CD4-positive, alpha-beta T cell treated with Interleukin-15 for 1 hour (primary cell): Measurements from ENCODE around the gene ZNF683.
"Not testable (repeated sequence)": the region's sequence is repeated elsewhere in the genome, so short reads cannot be mapped to it uniquely, and the experiment has no call there.

Experiments used
- DNase-seq: peaks from one replicate; pipeline ENCODE4 v3.0.0-alpha.2; 2020

ZNF683 gene

GRCh38 chr1:26335774-26336476, 36.6 kb downstream of the ZNF683 start:
- DNase-seq = no peak

DNA sequence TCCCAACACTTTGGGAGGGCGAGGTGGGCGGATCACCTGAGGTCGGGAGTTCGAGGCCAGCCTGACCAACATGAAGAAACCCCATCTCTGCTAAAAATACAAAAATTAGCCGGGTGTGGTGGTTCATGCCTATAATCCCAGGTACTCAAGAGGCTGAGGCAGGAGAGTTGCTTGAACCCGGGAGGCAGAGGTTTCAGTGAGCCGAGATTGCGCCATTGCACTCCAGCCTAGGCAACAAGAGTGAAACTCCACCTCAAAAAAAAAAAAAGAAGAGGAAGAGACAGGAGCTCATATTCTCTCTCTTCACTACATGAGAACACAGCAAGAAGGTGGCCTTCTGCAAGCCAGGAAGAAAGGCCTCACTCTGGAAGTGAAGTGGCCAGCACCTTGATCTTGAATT, 39.2 kb downstream of the ZNF683 start:
- DNase-seq = not testable (repeated sequence)

DNA sequence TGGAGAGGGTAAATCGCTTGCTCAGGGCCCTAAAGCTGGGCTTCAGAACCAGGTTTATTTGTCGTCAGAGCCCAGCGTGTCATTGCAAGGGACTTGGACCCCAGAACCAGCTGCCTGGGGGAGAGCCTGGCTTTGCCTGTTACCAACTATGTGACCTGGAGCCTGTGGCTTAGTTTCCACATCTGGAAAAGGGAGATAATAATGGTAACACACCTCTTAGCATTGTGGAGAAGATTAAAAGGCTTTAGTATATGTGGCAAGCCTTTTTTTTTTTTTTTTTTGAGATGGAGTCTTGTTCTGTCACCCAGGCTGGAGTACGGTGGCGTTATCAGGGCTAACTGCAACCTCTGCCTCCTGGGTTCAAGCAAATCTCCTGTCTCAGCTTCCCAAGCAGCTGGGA, 42.3 kb downstream of the ZNF683 start:
- DNase-seq = no peak

- not testable (repeated sequence) for DNase-seq
These were observed 43.2 kb downstream of the ZNF683 start for GRCh38 chr1:26329380-26329779.

DNA sequence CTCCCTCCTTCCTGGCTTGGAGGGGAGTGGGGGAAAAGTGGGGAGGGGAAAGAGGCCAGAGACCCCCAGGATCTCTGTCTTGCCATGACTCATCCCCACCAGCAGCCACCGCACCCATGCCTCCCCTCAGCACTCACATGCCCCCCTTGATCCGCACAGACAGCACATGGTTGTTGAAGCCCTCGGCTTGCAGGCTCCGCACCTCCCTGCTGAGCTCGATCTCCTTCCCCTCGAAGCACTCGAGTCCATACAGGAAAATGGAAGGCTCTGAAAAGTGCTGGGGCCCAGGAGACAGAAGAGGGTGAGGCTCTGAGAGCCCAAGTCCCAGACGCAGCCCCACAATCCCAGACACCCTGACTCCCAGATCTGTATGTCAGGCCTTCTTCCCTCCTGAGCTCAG, 44.0 kb downstream of the ZNF683 start:
- DNase-seq = no peak

- no peak for DNase-seq
These were observed 44.6 kb downstream of the ZNF683 start for GRCh38 chr1:26327956-26328362.

- no peak for DNase-seq
These were observed 48.0 kb downstream of the ZNF683 start for GRCh38 chr1:26324550-26324949.

DNA sequence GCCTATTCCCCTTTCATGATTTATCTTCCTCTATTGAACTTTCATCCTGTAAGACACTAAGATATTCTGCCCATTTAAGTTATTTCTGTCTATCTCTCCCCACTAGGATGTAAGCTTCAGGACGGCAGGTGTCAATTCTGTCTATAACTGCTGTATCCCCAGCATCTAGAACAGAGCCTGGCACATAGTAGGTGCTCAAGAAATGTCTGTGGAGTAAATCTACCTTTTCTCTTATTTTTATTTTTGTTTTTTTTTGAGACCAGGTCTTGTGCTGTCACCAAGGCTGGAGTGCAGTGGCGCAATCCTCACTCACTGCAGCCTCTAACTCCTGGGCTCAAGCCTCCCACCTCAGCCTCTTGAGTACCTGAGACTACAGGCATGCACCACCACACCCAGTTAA, 49.2 kb downstream of the ZNF683 start:
- DNase-seq = no peak

- no peak for DNase-seq
These were observed 50.6 kb downstream of the ZNF683 start for GRCh38 chr1:26322042-26322331.

DNA sequence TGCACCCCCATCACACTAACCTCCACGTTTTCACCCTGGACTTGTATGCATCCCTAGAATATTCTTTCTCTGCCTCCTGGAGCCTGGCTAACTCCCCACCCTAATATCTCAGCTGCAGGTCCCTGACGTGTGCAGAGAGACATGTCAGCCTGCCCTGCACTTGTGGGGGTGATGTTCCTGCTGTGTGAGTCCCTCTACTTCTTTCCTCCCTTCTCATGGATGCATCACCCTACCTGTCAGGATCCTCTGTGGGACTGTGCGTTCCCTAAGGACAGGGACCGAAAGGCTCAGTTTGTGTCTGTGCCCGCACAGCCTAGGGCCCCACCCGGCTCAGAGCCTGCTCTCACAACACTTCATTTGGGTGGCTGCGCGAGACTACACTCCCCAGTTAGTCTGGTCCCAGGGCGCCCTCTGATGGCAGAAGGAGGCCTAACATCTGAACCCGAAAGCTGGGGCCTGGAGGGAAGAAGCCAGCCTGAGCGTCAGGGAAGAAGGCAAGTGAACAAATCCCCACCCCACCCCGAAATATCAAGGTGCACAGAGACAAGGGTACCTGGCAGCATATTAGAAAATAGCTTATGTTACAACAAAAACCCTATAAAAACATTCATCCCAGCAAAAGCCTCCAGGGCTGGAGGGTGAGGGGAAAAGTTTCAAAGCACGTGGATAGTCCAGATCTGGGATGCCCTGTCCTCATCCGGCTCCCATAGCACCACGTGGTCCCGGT, 51.1 kb downstream of the ZNF683 start:
- peak; percentile 89 for DNase-seq

- DNase-seq = no peak
These were observed 51.7 kb downstream of the ZNF683 start for GRCh38 chr1:26320896-26321295.

- peak; percentile 29 for DNase-seq
These were observed 54.0 kb downstream of the ZNF683 start for GRCh38 chr1:26318338-26319064.

- DNase-seq = peak; percentile 77
These were observed 54.8 kb downstream of the ZNF683 start, which contains the start of gene CD52 for GRCh38 chr1:26317612-26318337. CD52 (plus strand) TSS chr1:26317958; CDS start chr1:26318018, 60 bp downstream.

- no peak for DNase-seq
These were observed 55.4 kb downstream of the ZNF683 start for GRCh38 chr1:26317146-26317545.

DNA sequence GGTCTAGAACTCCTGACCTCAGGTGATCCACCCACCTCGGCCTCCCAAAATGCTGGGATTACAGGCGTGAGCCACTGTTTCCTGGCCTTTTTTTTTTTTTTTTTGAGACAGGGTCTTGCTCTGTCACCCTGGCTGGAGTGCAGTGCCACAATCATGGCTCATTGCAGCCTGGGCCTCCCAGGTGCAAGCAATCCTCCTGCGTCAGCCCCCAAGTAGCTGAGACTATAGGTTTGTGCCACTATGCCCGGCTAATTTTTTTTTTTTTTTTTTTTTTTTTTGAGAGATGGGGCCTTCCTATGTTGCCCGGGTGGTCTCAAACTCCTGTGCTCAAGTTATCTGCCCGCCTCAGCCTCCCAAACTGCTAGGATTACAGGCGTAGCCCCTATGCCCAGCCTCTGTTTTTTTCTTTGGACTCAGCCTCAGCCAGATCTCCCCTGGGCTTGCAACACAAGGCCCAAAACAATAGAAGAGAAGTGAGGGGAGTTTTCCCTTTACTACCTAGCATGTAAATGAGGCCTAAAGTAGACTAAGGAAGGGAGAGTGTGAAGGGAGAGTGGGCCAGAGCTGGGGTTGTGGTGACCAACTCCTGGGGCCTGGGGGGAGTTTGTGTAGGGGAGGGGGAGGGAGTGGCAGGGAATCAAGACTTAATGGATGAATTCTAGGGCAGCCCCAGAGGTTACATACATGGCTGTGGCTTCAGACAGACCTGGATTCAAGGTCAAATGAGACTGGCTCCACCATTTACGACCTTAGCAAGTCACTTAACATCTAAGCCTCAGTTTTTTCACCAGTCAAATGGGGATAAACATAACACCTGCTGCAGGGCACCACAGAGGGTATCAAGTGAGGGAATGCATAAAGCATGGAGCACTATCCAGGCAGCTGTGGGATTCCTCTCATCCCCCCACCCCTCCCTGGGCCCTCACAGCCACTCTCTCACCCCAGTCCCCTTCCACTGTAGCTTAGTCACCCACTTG, 56.4 kb downstream of the ZNF683 start:
- no peak for DNase-seq

DNA sequence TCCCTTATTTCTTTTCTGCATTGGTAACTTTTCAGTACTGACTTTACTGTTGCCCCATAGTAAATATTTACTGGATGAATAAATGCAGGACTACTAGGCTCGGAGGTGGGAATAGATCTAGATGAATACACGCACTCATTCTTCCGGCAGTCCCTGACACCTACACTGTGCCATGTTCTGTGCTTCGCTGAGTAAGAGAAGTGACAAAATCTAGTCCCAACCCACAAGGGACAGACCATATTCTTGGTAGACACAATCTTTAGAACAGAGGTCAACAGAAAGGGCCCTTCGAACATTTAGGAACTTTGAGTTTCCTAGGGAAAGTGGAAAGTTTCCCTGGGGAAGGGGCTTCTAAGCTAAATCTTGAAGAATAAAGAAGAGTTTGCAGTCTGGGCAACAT, 58.0 kb downstream of the ZNF683 start:
- DNase-seq = no peak
